Tibial artery (tissue), 4 donors: ENCODE results near the gene TMEM167A.

Source experiments
- DNase-seq, 2 donors: peaks; one replicate each; pipeline ENCODE4 v3.0.0-alpha.2; 2019
- H3K27ac ChIP-seq, 2 donors: fragments of 200-600 bp; sonication (generic) in 1 of 2; 1 replicate in 1 of 2; 2 replicates in 1 of 2; pipeline ENCODE4 v1.5.1; 2018 to 2019; ENCODE audit warnings: mild to moderate bottlenecking in 1 of 2
- H3K27me3 ChIP-seq, 2 donors: fragments of 200-600 bp; sonication (generic) in 1 of 2; one replicate each; pipeline versions ENCODE4 v1.5.1 to v1.6.0; 2016 to 2019
- H3K36me3 ChIP-seq, 3 donors: fragments of 200-600 bp; sonication (generic) in 2 of 3; one replicate each; pipeline ENCODE4 v1.5.1; 2016 to 2019; ENCODE audit warnings: mild to moderate bottlenecking in 2 of 3
- H3K4me1 ChIP-seq, 4 donors: fragments of 200-600 bp; sonication (generic) in 2 of 4; 1 replicate in 3 of 4; 2 replicates in 1 of 4; pipeline ENCODE4 v1.5.1; 2016 to 2019
- H3K4me3 ChIP-seq, 2 donors: fragments of 200-600 bp; sonication (generic) in 1 of 2; 1 replicate in 1 of 2; 2 replicates in 1 of 2; pipeline ENCODE4 v1.5.1; 2018 to 2019; ENCODE audit warnings: mild to moderate bottlenecking in 2 of 2
- H3K9me3 ChIP-seq, 3 donors: fragments of 200-600 bp; sonication (generic) in 1 of 3; one replicate each; pipeline ENCODE4 v1.5.1; 2016 to 2019
- intact Hi-C: fragments of 100-400 bp; cut with DNase I; formaldehyde crosslinking; loops from one replicate; pipeline ENCODE4 v1.15.0; 2023; ENCODE audit warnings: low total_unique reads
- TF ChIP-seq, protein P1 (sequence below), 2 experiments: fragments of 200-600 bp in 1 of 2; fragments of 450-650 bp in 1 of 2; IDR thresholded peaks; one replicate each; pipeline ENCODE4 v1.5.1; 2017 to 2019; ENCODE audit warnings: antibody characterized with exemption in 2 of 2, mild to moderate bottlenecking in 1 of 2, moderate library complexity in 1 of 2

TMEM167A gene

DNA sequence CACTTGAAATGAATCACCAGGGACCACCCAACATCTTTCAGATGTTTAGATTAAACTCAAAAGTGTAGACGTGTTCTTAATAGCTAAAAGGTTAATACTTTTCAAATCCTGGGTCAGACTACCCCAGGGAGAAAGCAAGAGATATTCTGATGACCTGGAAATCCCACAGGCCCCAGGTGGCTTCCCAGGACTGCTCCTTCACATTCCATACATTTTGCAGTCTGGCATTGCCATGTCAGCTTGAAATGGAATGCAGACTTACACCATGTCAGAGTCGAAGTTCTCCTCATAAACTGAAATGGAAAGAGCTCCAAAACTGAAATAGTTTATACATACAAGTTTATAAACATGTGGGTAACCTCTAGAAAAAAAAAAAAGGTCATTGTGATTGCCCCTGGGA lies 61.5 kb downstream of the TMEM167A start:
- H3K27ac ChIP-seq = no peak overlapping the region
- H3K27me3 ChIP-seq = no peaks in the 10 kb centered on the region
- no peaks in the 10 kb centered on the region for H3K36me3 ChIP-seq
- H3K4me3 ChIP-seq = no peak overlapping the region
- TF ChIP-seq, protein P1, sequence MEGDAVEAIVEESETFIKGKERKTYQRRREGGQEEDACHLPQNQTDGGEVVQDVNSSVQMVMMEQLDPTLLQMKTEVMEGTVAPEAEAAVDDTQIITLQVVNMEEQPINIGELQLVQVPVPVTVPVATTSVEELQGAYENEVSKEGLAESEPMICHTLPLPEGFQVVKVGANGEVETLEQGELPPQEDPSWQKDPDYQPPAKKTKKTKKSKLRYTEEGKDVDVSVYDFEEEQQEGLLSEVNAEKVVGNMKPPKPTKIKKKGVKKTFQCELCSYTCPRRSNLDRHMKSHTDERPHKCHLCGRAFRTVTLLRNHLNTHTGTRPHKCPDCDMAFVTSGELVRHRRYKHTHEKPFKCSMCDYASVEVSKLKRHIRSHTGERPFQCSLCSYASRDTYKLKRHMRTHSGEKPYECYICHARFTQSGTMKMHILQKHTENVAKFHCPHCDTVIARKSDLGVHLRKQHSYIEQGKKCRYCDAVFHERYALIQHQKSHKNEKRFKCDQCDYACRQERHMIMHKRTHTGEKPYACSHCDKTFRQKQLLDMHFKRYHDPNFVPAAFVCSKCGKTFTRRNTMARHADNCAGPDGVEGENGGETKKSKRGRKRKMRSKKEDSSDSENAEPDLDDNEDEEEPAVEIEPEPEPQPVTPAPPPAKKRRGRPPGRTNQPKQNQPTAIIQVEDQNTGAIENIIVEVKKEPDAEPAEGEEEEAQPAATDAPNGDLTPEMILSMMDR (IDR thresholded peaks at IDR 0.05) = no peak
- intact Hi-C loops = no loop called here
- DNase-seq = no peak
- no peaks in the 10 kb centered on the region for H3K9me3 ChIP-seq
- H3K4me1 ChIP-seq = no peaks in the 10 kb centered on the region

DNA sequence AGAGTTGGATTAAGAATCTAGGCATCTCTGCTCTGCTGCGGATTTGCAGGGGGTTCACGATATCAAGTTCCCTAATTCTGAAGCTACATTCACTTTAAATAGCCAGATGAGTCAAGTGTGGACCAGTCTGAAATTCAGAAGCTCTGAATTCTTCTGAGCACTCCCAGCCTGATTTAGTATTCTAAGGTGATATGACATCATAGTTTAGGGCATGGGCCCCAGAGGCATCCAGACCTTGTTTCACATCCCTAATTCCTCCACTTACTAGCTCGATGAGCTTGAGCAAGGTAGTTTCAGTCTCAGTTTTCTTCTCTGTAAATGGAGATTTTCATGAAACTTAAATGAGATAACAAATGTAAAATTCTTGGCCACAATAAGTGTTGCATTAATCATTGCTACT lies 65.2 kb downstream of the TMEM167A start:
- H3K9me3 ChIP-seq = no peaks in the 10 kb centered on the region
- intact Hi-C loops = no loop called here
- H3K27me3 ChIP-seq = no peaks in the 10 kb centered on the region
- TF ChIP-seq, protein P1 (IDR thresholded peaks at IDR 0.05) = no peak
- H3K4me3 ChIP-seq = no peak overlapping the region
- H3K27ac ChIP-seq = no peak overlapping the region
- DNase-seq = no peak
- H3K4me1 ChIP-seq = no peaks in the 10 kb centered on the region
- H3K36me3 ChIP-seq = no peaks in the 10 kb centered on the region

DNA sequence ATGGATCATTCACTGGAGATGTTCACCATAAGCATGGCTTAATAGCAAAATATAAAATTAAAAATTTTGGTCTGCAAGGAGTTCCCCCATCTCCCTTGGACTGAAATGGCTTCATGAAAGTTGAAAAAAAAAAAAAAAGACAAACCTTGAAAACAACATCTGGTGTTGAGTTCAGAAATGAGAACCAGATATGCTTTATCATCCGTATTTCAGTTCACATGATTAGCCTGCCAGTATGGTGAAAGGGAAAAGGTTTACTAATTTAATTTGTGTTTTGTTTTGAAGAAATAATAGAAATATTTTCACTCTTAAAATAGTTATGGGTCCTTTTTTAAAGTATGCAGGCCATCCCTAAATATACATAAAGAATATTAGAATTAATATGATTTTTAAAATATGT lies 67.8 kb downstream of the TMEM167A start:
- Histone ChIP-seq H3K27ac (no peak overlapping the region), H3K9me3 (no peaks in the 10 kb centered on the region), H3K27me3 (no peaks in the 10 kb centered on the region), H3K4me3 (no peak overlapping the region), H3K36me3 (no peaks in the 10 kb centered on the region), H3K4me1 (no peaks in the 10 kb centered on the region)
- intact Hi-C loops = no loop called here
- TF ChIP-seq, protein P1 (IDR thresholded peaks at IDR 0.05) = no peak
- DNase-seq = no peak

DNA sequence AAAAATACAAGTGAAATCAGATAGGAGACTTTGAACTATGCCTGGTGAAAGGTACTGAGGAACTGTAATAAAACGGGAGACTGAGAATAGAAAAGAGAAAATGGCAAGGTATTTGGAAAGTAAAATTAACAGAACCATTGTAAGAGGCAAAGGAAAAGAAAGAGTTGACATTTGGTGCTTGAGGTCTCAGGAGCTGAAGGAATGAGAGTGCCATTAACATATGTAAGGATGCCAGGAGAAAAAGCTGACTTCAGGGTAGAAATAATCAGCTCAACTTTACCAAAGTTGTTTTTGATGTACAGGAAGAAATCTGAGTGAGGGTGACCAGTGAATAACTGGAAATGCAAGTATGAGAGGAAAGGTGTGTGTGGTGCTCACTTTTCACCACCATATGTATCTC lies 69.4 kb downstream of the TMEM167A start:
- TF ChIP-seq, protein P1 (IDR thresholded peaks at IDR 0.05) = no peak
- Histone ChIP-seq H3K9me3 (no peaks in the 10 kb centered on the region), H3K4me1 (no peaks in the 10 kb centered on the region), H3K4me3 (no peak overlapping the region), H3K36me3 (no peaks in the 10 kb centered on the region), H3K27ac (no peak overlapping the region), H3K27me3 (no peaks in the 10 kb centered on the region)
- no peak for DNase-seq
- intact Hi-C loops = no loop called here

DNA sequence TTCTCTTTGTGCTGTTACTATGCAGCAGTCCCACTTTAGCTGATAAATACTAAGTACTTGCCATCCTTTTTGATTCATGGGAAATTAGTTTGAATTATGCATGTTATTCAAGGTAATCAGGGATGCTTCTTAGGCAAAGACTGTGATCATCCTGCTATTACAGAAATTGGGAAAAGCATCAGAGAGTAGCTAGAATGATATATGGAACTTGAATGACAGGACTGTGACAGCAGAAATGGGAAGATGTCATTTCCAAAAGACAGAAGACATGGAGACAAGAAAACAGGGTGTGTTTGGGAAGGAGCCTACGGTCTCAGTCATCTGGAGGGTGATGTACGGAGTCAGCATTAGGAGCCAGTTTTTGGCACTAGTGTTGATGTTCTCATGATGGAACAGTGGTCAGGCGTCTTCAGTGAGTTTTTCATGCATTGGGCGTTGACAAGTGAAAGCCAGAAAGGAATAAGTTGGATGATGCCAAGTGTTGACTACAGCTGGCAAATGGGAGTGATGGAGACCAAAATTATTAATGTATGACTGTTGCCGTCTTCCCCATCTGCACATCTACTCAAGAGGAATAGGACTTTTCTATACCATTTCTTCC lies 70.4 kb downstream of the TMEM167A start:
- no peak for DNase-seq
- TF ChIP-seq, protein P1 (IDR thresholded peaks at IDR 0.05) = no peak
- intact Hi-C loops = no loop called here
- Histone ChIP-seq H3K9me3 (no peaks in the 10 kb centered on the region), H3K36me3 (no peaks in the 10 kb centered on the region), H3K27ac (no peak overlapping the region), H3K27me3 (no peaks in the 10 kb centered on the region), H3K4me1 (no peaks in the 10 kb centered on the region), H3K4me3 (no peak overlapping the region)

DNA sequence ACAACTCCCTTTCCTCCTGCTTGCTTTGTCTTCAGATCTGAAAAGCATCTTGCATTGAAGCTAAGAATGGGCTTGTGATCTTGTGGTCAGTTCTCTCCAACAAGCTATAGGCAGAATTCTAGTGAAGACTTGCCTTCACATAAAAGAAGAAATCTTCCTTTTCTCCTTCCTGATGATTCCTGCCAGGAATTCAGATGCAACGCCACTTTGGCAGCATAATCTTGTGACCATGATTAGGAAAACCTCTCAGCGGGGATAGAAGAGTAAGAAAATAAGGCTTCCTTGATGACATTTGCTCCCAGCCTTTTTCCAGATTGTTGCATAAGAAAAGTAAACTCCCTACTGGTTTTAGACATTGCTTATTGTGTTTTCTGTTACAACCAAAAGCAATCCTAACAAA lies 73.4 kb downstream of the TMEM167A start:
- no peaks in the 10 kb centered on the region for H3K27me3 ChIP-seq
- H3K27ac ChIP-seq = no peak overlapping the region
- no peak for DNase-seq
- H3K9me3 ChIP-seq = no peaks in the 10 kb centered on the region
- H3K4me3 ChIP-seq = no peak overlapping the region
- no peaks in the 10 kb centered on the region for H3K4me1 ChIP-seq
- H3K36me3 ChIP-seq = no peaks in the 10 kb centered on the region
- intact Hi-C loops = no loop called here
- TF ChIP-seq, protein P1 (IDR thresholded peaks at IDR 0.05) = no peak
